HEK293 (cell line): Measurements from ENCODE around the gene SEM1.
A peak's percentile ranks its signal among the peaks of the same experiment; 100 is the strongest.

Source experiments
- CTCF ChIA-PET: fragments of 350-600 bp; formaldehyde crosslinking; extraction: SDS; loops from one replicate; lab custom pipeline; 2021; ENCODE audit warnings: antibody characterized with exemption; lab: Yijun Ruan, JAX
- POLR2A ChIA-PET: fragments of 300-600 bp; formaldehyde crosslinking; extraction: SDS; loops from one replicate; lab custom pipeline; 2020; ENCODE audit warnings: antibody characterized with exemption, inconsistent platforms; lab: Yijun Ruan, JAX
- H3K27ac ChIP-seq: fragments of 200-500 bp; sonication (Bioruptor generic); 2 replicates; pipeline ENCODE4 v1.5.1; 2014; ENCODE audit warnings: low read depth, low read length, control low read depth, inconsistent platforms; ENCODE audit errors: extremely low read depth
- H3K36me3 ChIP-seq, 2 experiments: fragments of 200-500 bp in 1 of 2; sonication (Bioruptor generic) in 1 of 2; 1 replicate in 1 of 2; 2 replicates in 1 of 2; pipeline ENCODE4 v1.5.1; 2014 to 2017; ENCODE audit warnings: inconsistent platforms in 2 of 2, low read length in 2 of 2; ENCODE audit not compliant: control insufficient read depth in 2 of 2, insufficient read depth in 1 of 2
- H3K4me1 ChIP-seq: fragments of 200-500 bp; sonication (Bioruptor generic); 2 replicates; pipeline ENCODE4 v1.5.1; 2014; ENCODE audit warnings: mild to moderate bottlenecking, low read length, inconsistent platforms; ENCODE audit not compliant: control insufficient read depth, insufficient read depth
- H3K4me3 ChIP-seq: 2 replicates; pipeline ENCODE4 v1.5.1; 2011; ENCODE audit warnings: low read depth, mild to moderate bottlenecking, control low read depth, low read length, moderate library complexity
- H3K9me3 ChIP-seq: fragments of 200-500 bp; sonication (Bioruptor generic); 2 replicates; pipeline ENCODE4 v1.5.1; 2014; ENCODE audit warnings: low read depth, low read length, inconsistent platforms; ENCODE audit not compliant: control insufficient read depth, insufficient read depth
- GFI1B ChIP-seq: fragments of 450-650 bp; formaldehyde crosslinking; IDR thresholded peaks from 2 replicates; pipeline ENCODE4 v1.5.1; 2016; ENCODE audit warnings: missing biosample characterization, missing genetic modification characterization
- SP7 ChIP-seq: fragments of 450-650 bp; formaldehyde crosslinking; IDR thresholded peaks from 2 replicates; pipeline ENCODE4 v1.5.1; 2016; ENCODE audit warnings: missing biosample characterization, missing genetic modification characterization
- ZBTB17 ChIP-seq: fragments of 450-650 bp; formaldehyde crosslinking; IDR thresholded peaks from 2 replicates; pipeline ENCODE4 v1.5.1; 2016; ENCODE audit warnings: missing biosample characterization, missing genetic modification characterization
- ZBTB20 ChIP-seq: fragments of 450-650 bp; formaldehyde crosslinking; IDR thresholded peaks from 2 replicates; pipeline ENCODE4 v1.5.1; 2016; ENCODE audit warnings: missing biosample characterization, missing genetic modification characterization
- ZFP37 ChIP-seq: fragments of 450-650 bp; formaldehyde crosslinking; IDR thresholded peaks from 2 replicates; pipeline ENCODE4 v1.5.1; 2016; ENCODE audit warnings: missing biosample characterization, missing genetic modification characterization
- ZNF202 ChIP-seq: fragments of 450-650 bp; formaldehyde crosslinking; IDR thresholded peaks from 2 replicates; pipeline ENCODE4 v1.5.1; 2016; ENCODE audit warnings: missing biosample characterization, missing genetic modification characterization, borderline replicate concordance
- ZNF324 ChIP-seq: fragments of 450-650 bp; formaldehyde crosslinking; IDR thresholded peaks from 2 replicates; pipeline ENCODE4 v1.5.1; 2016; ENCODE audit warnings: missing biosample characterization, missing genetic modification characterization
- ZNF391 ChIP-seq: fragments of 450-650 bp; formaldehyde crosslinking; IDR thresholded peaks from 2 replicates; pipeline ENCODE4 v1.5.1; 2016; ENCODE audit warnings: low read depth, missing biosample characterization, missing genetic modification characterization, borderline replicate concordance
- ZNF426 ChIP-seq: fragments of 450-650 bp; formaldehyde crosslinking; IDR thresholded peaks from 2 replicates; pipeline ENCODE4 v1.5.1; 2017; ENCODE audit warnings: missing biosample characterization, missing genetic modification characterization, mild to moderate bottlenecking, inconsistent platforms, moderate library complexity
- ZNF529 ChIP-seq: fragments of 450-650 bp; formaldehyde crosslinking; IDR thresholded peaks from 2 replicates; pipeline ENCODE4 v1.5.1; 2017; ENCODE audit warnings: missing genetic modification characterization, missing biosample characterization; ENCODE audit not compliant: insufficient replicate concordance
- ZNF549 ChIP-seq: fragments of 450-650 bp; IDR thresholded peaks from 2 replicates; pipeline ENCODE4 v1.5.1; 2018; ENCODE audit warnings: missing biosample characterization, missing genetic modification characterization, mild to moderate bottlenecking, inconsistent platforms, moderate library complexity
- ZNF561 ChIP-seq: fragments of 450-650 bp; IDR thresholded peaks from 2 replicates; pipeline ENCODE4 v1.5.1; 2018; ENCODE audit warnings: missing biosample characterization, missing genetic modification characterization, borderline replicate concordance
- ZNF658 ChIP-seq: fragments of 450-650 bp; formaldehyde crosslinking; IDR thresholded peaks from 2 replicates; pipeline ENCODE4; 2016; ENCODE audit warnings: missing biosample characterization, missing genetic modification characterization
- ZNF776 ChIP-seq: fragments of 450-650 bp; formaldehyde crosslinking; IDR thresholded peaks from 2 replicates; pipeline ENCODE4 v1.5.0; 2017; ENCODE audit warnings: missing biosample characterization, missing genetic modification characterization, borderline replicate concordance
- TF ChIP-seq, protein P1 (sequence below): fragments of 450-650 bp; formaldehyde crosslinking; IDR thresholded peaks from 2 replicates; pipeline ENCODE4 v1.5.1; 2016; ENCODE audit warnings: missing biosample characterization, missing genetic modification characterization
- TF ChIP-seq, protein P2 (sequence below): fragments of 450-650 bp; formaldehyde crosslinking; IDR thresholded peaks from 2 replicates; pipeline ENCODE4 v1.5.1; 2016; ENCODE audit warnings: missing biosample characterization, missing genetic modification characterization, borderline replicate concordance

The SEM1 gene

GRCh38 chr7:96737545-96738050 lies 28.0 kb upstream of the SEM1 start:
- Histone ChIP-seq H3K4me1 (peaks cover 4% of the 10 kb centered on the region; the same call in 1 of the 2 replicates), H3K4me3 (no peak overlapping the region), H3K9me3 (no peaks in the 10 kb centered on the region), H3K27ac (no peak overlapping the region), H3K36me3 (no peaks in the 10 kb centered on the region)
- TF ChIP-seq, protein P1, sequence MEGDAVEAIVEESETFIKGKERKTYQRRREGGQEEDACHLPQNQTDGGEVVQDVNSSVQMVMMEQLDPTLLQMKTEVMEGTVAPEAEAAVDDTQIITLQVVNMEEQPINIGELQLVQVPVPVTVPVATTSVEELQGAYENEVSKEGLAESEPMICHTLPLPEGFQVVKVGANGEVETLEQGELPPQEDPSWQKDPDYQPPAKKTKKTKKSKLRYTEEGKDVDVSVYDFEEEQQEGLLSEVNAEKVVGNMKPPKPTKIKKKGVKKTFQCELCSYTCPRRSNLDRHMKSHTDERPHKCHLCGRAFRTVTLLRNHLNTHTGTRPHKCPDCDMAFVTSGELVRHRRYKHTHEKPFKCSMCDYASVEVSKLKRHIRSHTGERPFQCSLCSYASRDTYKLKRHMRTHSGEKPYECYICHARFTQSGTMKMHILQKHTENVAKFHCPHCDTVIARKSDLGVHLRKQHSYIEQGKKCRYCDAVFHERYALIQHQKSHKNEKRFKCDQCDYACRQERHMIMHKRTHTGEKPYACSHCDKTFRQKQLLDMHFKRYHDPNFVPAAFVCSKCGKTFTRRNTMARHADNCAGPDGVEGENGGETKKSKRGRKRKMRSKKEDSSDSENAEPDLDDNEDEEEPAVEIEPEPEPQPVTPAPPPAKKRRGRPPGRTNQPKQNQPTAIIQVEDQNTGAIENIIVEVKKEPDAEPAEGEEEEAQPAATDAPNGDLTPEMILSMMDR (tag by site-specific recombination), result peak; percentile 28; the same call in 1 of the 2 replicates
- TF ChIP-seq ZNF202 (tag by site-specific recombination), result no peak
- POLR2A ChIA-PET, result no interaction called here
- CTCF ChIA-PET, result no interaction called here

- Histone ChIP-seq H3K27ac (no peak overlapping the region), H3K36me3 (no peaks in the 10 kb centered on the region), H3K4me1 (peaks cover under 1% of the 10 kb centered on the region; the same call in 1 of the 2 replicates), H3K9me3 (no peaks in the 10 kb centered on the region), H3K4me3 (no peak overlapping the region)
- ChIA-PET CTCF (interaction anchor here (0.6 kb wide), 1 partner anchor 336 kb away, joined by 3 read pairs; no protein-coding TSS in a partner anchor), POLR2A (no interaction called here)
- TF ChIP-seq SP7 (tag by site-specific recombination) (peak; percentile 85), GFI1B (tag by site-specific recombination) (no peak)
These were observed 24.7 kb upstream of the SEM1 start for GRCh38 chr7:96734343-96734742.

GRCh38 chr7:96729820-96730219 lies 20.2 kb upstream of the SEM1 start:
- H3K36me3 ChIP-seq, result no peaks in the 10 kb centered on the region
- CTCF ChIA-PET, result no interaction called here
- H3K27ac ChIP-seq, result no peak overlapping the region
- H3K4me3 ChIP-seq, result no peak overlapping the region
- H3K4me1 ChIP-seq, result no peaks in the 10 kb centered on the region
- no peaks in the 10 kb centered on the region for H3K9me3 ChIP-seq
- no peak for TF ChIP-seq ZNF658 (tag by site-specific recombination)
- TF ChIP-seq ZNF324 (tag by site-specific recombination), result no peak
- no peak for TF ChIP-seq ZNF561 (tag by site-specific recombination)
- TF ChIP-seq ZNF391 (tag by site-specific recombination), result no peak
- no peak for TF ChIP-seq ZBTB17 (tag by site-specific recombination)
- no peak for TF ChIP-seq ZNF529 (tag by site-specific recombination)
- no peak for TF ChIP-seq ZNF776 (tag by site-specific recombination)
- no peak for TF ChIP-seq ZFP37 (tag by site-specific recombination)
- no peak for TF ChIP-seq ZNF426 (tag by site-specific recombination)
- no peak for TF ChIP-seq ZNF549 (tag by site-specific recombination)
- no peak for TF ChIP-seq ZBTB20 (tag by site-specific recombination)
- TF ChIP-seq, protein P2, sequence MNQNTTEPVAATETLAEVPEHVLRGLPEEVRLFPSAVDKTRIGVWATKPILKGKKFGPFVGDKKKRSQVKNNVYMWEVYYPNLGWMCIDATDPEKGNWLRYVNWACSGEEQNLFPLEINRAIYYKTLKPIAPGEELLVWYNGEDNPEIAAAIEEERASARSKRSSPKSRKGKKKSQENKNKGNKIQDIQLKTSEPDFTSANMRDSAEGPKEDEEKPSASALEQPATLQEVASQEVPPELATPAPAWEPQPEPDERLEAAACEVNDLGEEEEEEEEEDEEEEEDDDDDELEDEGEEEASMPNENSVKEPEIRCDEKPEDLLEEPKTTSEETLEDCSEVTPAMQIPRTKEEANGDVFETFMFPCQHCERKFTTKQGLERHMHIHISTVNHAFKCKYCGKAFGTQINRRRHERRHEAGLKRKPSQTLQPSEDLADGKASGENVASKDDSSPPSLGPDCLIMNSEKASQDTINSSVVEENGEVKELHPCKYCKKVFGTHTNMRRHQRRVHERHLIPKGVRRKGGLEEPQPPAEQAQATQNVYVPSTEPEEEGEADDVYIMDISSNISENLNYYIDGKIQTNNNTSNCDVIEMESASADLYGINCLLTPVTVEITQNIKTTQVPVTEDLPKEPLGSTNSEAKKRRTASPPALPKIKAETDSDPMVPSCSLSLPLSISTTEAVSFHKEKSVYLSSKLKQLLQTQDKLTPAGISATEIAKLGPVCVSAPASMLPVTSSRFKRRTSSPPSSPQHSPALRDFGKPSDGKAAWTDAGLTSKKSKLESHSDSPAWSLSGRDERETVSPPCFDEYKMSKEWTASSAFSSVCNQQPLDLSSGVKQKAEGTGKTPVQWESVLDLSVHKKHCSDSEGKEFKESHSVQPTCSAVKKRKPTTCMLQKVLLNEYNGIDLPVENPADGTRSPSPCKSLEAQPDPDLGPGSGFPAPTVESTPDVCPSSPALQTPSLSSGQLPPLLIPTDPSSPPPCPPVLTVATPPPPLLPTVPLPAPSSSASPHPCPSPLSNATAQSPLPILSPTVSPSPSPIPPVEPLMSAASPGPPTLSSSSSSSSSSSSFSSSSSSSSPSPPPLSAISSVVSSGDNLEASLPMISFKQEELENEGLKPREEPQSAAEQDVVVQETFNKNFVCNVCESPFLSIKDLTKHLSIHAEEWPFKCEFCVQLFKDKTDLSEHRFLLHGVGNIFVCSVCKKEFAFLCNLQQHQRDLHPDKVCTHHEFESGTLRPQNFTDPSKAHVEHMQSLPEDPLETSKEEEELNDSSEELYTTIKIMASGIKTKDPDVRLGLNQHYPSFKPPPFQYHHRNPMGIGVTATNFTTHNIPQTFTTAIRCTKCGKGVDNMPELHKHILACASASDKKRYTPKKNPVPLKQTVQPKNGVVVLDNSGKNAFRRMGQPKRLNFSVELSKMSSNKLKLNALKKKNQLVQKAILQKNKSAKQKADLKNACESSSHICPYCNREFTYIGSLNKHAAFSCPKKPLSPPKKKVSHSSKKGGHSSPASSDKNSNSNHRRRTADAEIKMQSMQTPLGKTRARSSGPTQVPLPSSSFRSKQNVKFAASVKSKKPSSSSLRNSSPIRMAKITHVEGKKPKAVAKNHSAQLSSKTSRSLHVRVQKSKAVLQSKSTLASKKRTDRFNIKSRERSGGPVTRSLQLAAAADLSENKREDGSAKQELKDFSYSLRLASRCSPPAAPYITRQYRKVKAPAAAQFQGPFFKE, result no peak
- POLR2A ChIA-PET, result no interaction called here
